ENCODE results near the gene GRIN2D. TPM values are rescaled to one million over a fixed set of nuclear protein-coding genes. Genes with fewer than 3 reads are reported as not detected.

Gene GRIN2D
- total RNA-seq, 1 donor from 2014 or later, result under 0.01 TPM

DNA sequence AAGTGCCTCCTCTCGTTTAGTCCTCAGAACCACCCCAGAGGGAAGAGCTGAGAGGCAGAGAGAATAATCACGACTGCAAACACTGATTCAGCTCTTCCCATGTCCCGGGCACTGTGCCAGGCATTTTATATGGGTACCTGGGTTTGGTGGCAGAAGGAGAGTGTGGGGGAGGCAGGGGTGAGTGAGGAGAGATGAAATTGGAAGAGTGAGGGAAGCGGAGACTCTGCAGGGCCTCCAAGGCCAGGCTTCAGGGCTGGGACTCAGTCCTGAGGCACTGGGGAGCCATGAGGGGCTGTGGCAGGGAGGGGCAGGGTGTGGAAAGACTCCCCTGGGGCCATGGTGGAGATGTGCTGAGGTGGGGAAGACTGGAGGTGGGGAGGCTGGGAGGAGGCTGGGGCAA is 20.6 kb upstream of the GRIN2D start:
- DNase-seq (ENCODE audit: low read depth), result peak; percentile 47
- no peak for TF ChIP-seq CTCF (IDR thresholded peaks at IDR 0.05; ENCODE audit: insufficient read depth, low read length, severe bottlenecking)
- FAIRE-seq, result no peak
- no peaks in the 10 kb centered on the region for H3K27me3 ChIP-seq (ENCODE audit: control insufficient read depth, insufficient read depth, low read length)
- H3K36me3 ChIP-seq (ENCODE audit: control insufficient read depth, insufficient read depth, low read length), result no peaks in the 10 kb centered on the region
- H3K4me3 ChIP-seq (ENCODE audit: low read depth, low read length), result no peak overlapping the region

GRCh38 chr19:48373567-48373966 is 19.9 kb upstream of the GRIN2D start:
- H3K4me3 ChIP-seq (ENCODE audit: low read depth, low read length), result no peak overlapping the region
- FAIRE-seq, result no peak
- no peak for DNase-seq (ENCODE audit: low read depth)
- no peaks in the 10 kb centered on the region for H3K36me3 ChIP-seq (ENCODE audit: control insufficient read depth, insufficient read depth, low read length)
- no peaks in the 10 kb centered on the region for H3K27me3 ChIP-seq (ENCODE audit: control insufficient read depth, insufficient read depth, low read length)
- TF ChIP-seq CTCF (IDR thresholded peaks at IDR 0.05; ENCODE audit: insufficient read depth, low read length, severe bottlenecking), result no peak

GRCh38 chr19:48378194-48378570 is 15.3 kb upstream of the GRIN2D start:
- H3K36me3 ChIP-seq (ENCODE audit: control insufficient read depth, insufficient read depth, low read length), result peaks cover 4% of the 10 kb centered on the region
- no peak for TF ChIP-seq CTCF (IDR thresholded peaks at IDR 0.05; ENCODE audit: insufficient read depth, low read length, severe bottlenecking)
- FAIRE-seq (no peak), DNase-seq (ENCODE audit: low read depth) (no peak)
- H3K4me3 ChIP-seq (ENCODE audit: low read depth, low read length), result no peak overlapping the region
- no peaks in the 10 kb centered on the region for H3K27me3 ChIP-seq (ENCODE audit: control insufficient read depth, insufficient read depth, low read length)

DNA sequence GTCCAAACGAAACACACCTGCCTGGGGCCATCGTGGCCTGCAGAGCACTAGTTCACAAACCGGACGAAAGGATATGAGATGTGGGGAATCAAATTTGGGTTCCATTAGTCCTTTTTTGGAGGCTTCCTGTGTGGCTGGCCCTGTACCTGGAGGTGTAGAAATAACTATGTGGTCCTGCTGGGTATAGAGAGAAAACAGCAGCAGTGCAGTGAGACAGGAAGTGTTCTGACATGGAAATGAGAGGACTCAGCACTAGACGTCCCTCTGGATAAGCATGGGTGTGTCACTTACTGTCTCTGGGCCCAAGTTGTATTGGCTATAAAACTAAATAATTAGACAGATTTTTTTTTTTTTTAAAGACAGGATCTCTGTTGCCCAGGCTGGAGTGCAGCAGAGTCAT is 14.4 kb upstream of the GRIN2D start:
- no peak for TF ChIP-seq CTCF (IDR thresholded peaks at IDR 0.05; ENCODE audit: insufficient read depth, low read length, severe bottlenecking)
- Histone ChIP-seq H3K4me3 (ENCODE audit: low read depth, low read length) (no peak overlapping the region), H3K27me3 (ENCODE audit: control insufficient read depth, insufficient read depth, low read length) (no peaks in the 10 kb centered on the region), H3K36me3 (ENCODE audit: control insufficient read depth, insufficient read depth, low read length) (peaks cover 8% of the 10 kb centered on the region)
- DNase-seq (ENCODE audit: low read depth) (no peak), FAIRE-seq (no peak)

GRCh38 chr19:48381178-48381950 is 12.1 kb upstream of the GRIN2D start:
- no peaks in the 10 kb centered on the region for H3K27me3 ChIP-seq (ENCODE audit: control insufficient read depth, insufficient read depth, low read length)
- no peak for TF ChIP-seq CTCF (IDR thresholded peaks at IDR 0.05; ENCODE audit: insufficient read depth, low read length, severe bottlenecking)
- H3K4me3 ChIP-seq (ENCODE audit: low read depth, low read length), result no peak overlapping the region
- DNase-seq (ENCODE audit: low read depth) (no peak), FAIRE-seq (no peak)
- peaks cover 18% of the 10 kb centered on the region for H3K36me3 ChIP-seq (ENCODE audit: control insufficient read depth, insufficient read depth, low read length)

DNA sequence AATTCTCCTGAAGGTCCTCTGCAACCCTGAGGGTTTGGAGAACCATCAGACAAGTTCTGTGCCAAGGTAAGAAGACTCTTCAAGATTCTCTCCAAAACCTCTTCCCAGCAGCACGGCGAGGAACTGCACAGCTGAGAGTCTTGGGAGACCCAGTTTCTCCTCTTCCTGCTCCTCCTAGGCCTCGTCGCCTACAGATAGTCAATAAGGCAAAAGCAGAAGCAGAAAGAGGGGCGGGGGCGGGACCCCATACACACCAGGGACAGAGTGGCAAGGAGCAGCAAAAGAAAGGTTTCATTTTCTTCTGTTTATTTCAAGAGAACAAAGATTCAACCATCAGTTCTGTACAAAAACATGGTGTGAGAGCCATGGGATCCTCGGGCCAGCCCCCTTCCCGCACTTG is 11.2 kb upstream of the GRIN2D start:
- Histone ChIP-seq H3K4me3 (ENCODE audit: low read depth, low read length) (no peak overlapping the region), H3K27me3 (ENCODE audit: control insufficient read depth, insufficient read depth, low read length) (no peaks in the 10 kb centered on the region), H3K36me3 (ENCODE audit: control insufficient read depth, insufficient read depth, low read length) (peaks cover 21% of the 10 kb centered on the region)
- TF ChIP-seq CTCF (IDR thresholded peaks at IDR 0.05; ENCODE audit: insufficient read depth, low read length, severe bottlenecking), result no peak
- DNase-seq (ENCODE audit: low read depth) (no peak), FAIRE-seq (no peak)

All from bronchial epithelial cell (primary cell).